B cell (primary cell): ENCODE results near the gene PSME1. TPM values are rescaled to one million over a fixed set of nuclear protein-coding genes. Genes with fewer than 3 reads are reported as not detected.

Experiments
- ATAC-seq: fragments of 200-7000 bp; cut with Tn5 transposase; one replicate; pipeline ENCODE4 v1.10.0; 2021; ENCODE audit warnings: low read depth, mild to moderate bottlenecking, moderate number of reproducible peaks, moderate library complexity
- CTCF ChIA-PET: fragments of 350-600 bp; sonication (Branson Sonifier 250); formaldehyde crosslinking; loops from one replicate; lab custom pipeline; 2021; ENCODE audit warnings: antibody characterized with exemption, inconsistent platforms; lab: Charles Lee
- POLR2A ChIA-PET: fragments of 350-600 bp; sonication (Branson Sonifier 250); formaldehyde crosslinking; loops from one replicate; lab custom pipeline; 2021; ENCODE audit warnings: antibody characterized with exemption; lab: Charles Lee
- DNase-seq: peaks from one replicate; pipeline ENCODE4 v3.0.0; 2013
- H2AFZ ChIP-seq: 2 replicates; pipeline ENCODE4 v1.6.1; 2012; ENCODE audit warnings: mild to moderate bottlenecking, low read depth, low read length; ENCODE audit not compliant: insufficient read depth, poor library complexity, severe bottlenecking
- H3K27ac ChIP-seq, 2 donors: 1 replicate in 1 of 2; 2 replicates in 1 of 2; pipeline ENCODE4 v1.5.1; 2012 to 2013; ENCODE audit warnings: low read length in 2 of 2, mild to moderate bottlenecking in 2 of 2, moderate library complexity in 1 of 2
- H3K27me3 ChIP-seq, 4 experiments: fragments of 200-600 bp in 1 of 4; sonication (generic) in 1 of 4; replicated peaks in 1 of 4; 1 replicate in 2 of 4; 2 replicates in 2 of 4; pipeline versions ENCODE4 v1.6.1 to v1.7.0; 2013 to 2016; ENCODE audit warnings: low read length in 3 of 4, mild to moderate bottlenecking in 2 of 4, mixed read lengths in 1 of 4, moderate library complexity in 1 of 4; ENCODE audit not compliant: insufficient read depth in 4 of 4, control insufficient read depth in 3 of 4; ENCODE audit errors: control extremely low read depth in 1 of 4
- H3K36me3 ChIP-seq, 2 experiments: replicated peaks in 1 of 2; 1 replicate in 1 of 2; 2 replicates in 1 of 2; pipeline versions ENCODE4 v1.6.1 to v1.7.1; 2013; ENCODE audit warnings: low read length in 1 of 2; ENCODE audit not compliant: insufficient read depth in 2 of 2, control insufficient read depth in 1 of 2; ENCODE audit errors: control extremely low read depth in 1 of 2, extremely low read depth in 1 of 2
- H3K4me1 ChIP-seq, 2 donors: fragments of 200-600 bp in 1 of 2; sonication (generic) in 1 of 2; 1 replicate in 1 of 2; 2 replicates in 1 of 2; pipeline versions ENCODE4 v1.5.1 to v1.6.1; 2013 to 2017; ENCODE audit warnings: low read length in 2 of 2; ENCODE audit not compliant: control insufficient read depth in 2 of 2, insufficient read depth in 2 of 2
- H3K4me2 ChIP-seq: replicated peaks from 2 replicates; pipeline ENCODE3; 2012; ENCODE audit warnings: mild to moderate bottlenecking, low read depth, low read length; ENCODE audit not compliant: poor library complexity, severe bottlenecking
- H3K4me3 ChIP-seq, 5 experiments: fragments of 200-600 bp in 1 of 5; sonication (generic) in 1 of 5; 1 replicate in 3 of 5; 2 replicates in 2 of 5; pipeline versions ENCODE4 v1.5.1 to v1.7.0; 2011 to 2016; ENCODE audit warnings: low read length in 4 of 5, mild to moderate bottlenecking in 4 of 5, low read depth in 2 of 5, control low read depth in 1 of 5, moderate library complexity in 1 of 5; ENCODE audit not compliant: insufficient read depth in 1 of 5; ENCODE audit errors: control extremely low read depth in 1 of 5, extremely low read depth in 1 of 5
- H3K79me2 ChIP-seq: fragments of 200-600 bp; sonication (generic); one replicate; pipeline ENCODE4 v1.6.0; 2016; ENCODE audit warnings: low read length; ENCODE audit not compliant: control insufficient read depth, insufficient read depth
- H3K9ac ChIP-seq: fragments of 200-600 bp; sonication (generic); 2 replicates; pipeline ENCODE4 v1.6.1; 2017; ENCODE audit warnings: mild to moderate bottlenecking, low read length, moderate library complexity
- H3K9me3 ChIP-seq, 3 donors: one replicate each; pipeline versions ENCODE4 v1.6.1 to v1.7.1; 2013; ENCODE audit warnings: low read length in 2 of 3; ENCODE audit not compliant: control insufficient read depth in 2 of 3, insufficient read depth in 1 of 3; ENCODE audit errors: control extremely low read depth in 1 of 3
- H4K20me1 ChIP-seq: 2 replicates; pipeline ENCODE4 v1.6.0; 2012; ENCODE audit warnings: mild to moderate bottlenecking, low read length; ENCODE audit not compliant: insufficient read depth, control insufficient read depth, poor library complexity, severe bottlenecking
- H3K27ac Mint-ChIP-seq: one replicate; pipeline ENCODE4 v1.8.0; 2021; ENCODE audit warnings: mixed read lengths
- H3K27me3 Mint-ChIP-seq: one replicate; pipeline ENCODE4 v1.8.0; 2021; ENCODE audit warnings: mixed read lengths
- H3K4me1 Mint-ChIP-seq: one replicate; pipeline ENCODE4 v1.8.0; 2021; ENCODE audit warnings: mixed read lengths
- H3K4me3 Mint-ChIP-seq: one replicate; pipeline ENCODE4 v1.8.0; 2021; ENCODE audit warnings: mixed read lengths
- H3K9me3 Mint-ChIP-seq: one replicate; pipeline ENCODE4 v1.8.0; 2022; ENCODE audit warnings: mixed read lengths; ENCODE audit not compliant: insufficient read depth
- CTCF ChIP-seq: fragments of 200-600 bp; IDR thresholded peaks from one replicate; pipeline ENCODE4 v1.8.0; 2022; ENCODE audit warnings: antibody characterized with exemption, mild to moderate bottlenecking
- EZH2 ChIP-seq: IDR thresholded peaks from 2 replicates; pipeline ENCODE4 v1.6.1; 2012; ENCODE audit warnings: borderline replicate concordance, low read depth, mild to moderate bottlenecking, moderate library complexity, low read length; ENCODE audit not compliant: insufficient read depth, poor library complexity, severe bottlenecking
- WGBS: methylation state at CpG from one replicate; pipeline ENCODE4 v1.1.5; 2013; ENCODE audit warnings: missing lambda C conversion rate; ENCODE audit not compliant: insufficient coverage; 5-methylcytosine and 5-hydroxymethylcytosine counted together
- intact Hi-C: fragments of 100-400 bp; cut with micrococcal nuclease; formaldehyde crosslinking; loops from one replicate; pipeline ENCODE4 v1.10.0; 2022
- polyA plus RNA-seq: library from polyadenylated mRNA; depleted of rRNA; stranded (reverse); fragments of >200 nt; gene quantifications from 2 replicates; pipeline ENCODE4 v1.2.3, GENCODE V29; 2012
- total RNA-seq, 2 donors: library from RNA; stranded (reverse); fragments of 120-200 nt in 1 of 2; gene quantifications; 1 replicate in 1 of 2; 2 replicates in 1 of 2; pipeline versions ENCODE4 v1.2.3 to v1.2.4, GENCODE V29; 2013 to 2022

Gene PSME1
- total and polyA plus RNA-seq, 2 donors (not counting 1 experiment from before 2014, with no cell fraction given), result 237 to 257 TPM

DNA sequence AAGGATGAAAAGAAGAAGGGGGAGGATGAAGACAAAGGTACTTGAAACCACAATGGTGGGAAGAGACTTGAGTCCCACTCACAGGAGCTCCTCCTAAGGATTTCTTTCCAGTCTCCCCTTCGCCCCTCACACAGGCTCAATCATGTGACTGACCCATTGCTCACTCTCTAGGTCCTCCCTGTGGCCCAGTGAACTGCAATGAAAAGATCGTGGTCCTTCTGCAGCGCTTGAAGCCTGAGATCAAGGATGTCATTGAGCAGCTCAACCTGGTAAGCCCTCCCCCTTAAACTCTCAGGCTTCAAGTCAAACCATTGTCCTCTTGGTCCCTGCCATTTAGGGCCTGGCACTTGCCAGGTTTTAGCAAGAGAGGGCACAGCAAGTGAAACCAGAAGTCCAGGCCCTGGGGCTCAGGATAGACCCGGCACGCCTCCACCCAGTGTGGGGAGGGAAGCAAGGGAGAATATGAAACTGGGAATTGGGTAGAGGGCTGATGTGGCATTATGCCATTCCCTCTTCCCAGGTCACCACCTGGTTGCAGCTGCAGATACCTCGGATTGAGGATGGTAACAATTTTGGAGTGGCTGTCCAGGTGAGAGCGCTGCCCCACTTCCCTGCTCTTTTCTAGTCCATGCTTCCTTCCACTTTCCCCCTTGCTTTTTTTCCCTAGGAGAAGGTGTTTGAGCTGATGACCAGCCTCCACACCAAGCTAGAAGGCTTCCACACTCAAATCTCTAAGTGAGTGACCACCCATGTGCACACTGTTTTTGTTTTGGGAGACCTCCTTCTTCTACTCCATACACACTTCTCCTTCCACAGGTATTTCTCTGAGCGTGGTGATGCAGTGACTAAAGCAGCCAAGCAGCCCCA is 1.8 kb downstream of the PSME1 start:
- TF ChIP-seq EZH2 (no peak), CTCF (no peak)
- H4K20me1 ChIP-seq, result peaks cover 16% of the 10 kb centered on the region
- H2AFZ ChIP-seq, result no peak overlapping the region
- ATAC-seq, result no peak
- H3K27ac ChIP-seq, result peak overlapping the region in 1 of 2 donors; percentile 97
- H3K4me3 ChIP-seq, result no peak overlapping the region
- no peaks in the 10 kb centered on the region for H3K27me3 Mint-ChIP-seq
- H3K79me2 ChIP-seq, result peaks cover 55% of the 10 kb centered on the region
- no peak for DNase-seq
- peaks cover 28 to 41% of the 10 kb centered on the region in 2 donors for H3K4me1 ChIP-seq
- no peaks in the 10 kb centered on the region for H3K27me3 ChIP-seq
- no peaks in the 10 kb centered on the region for H3K9me3 Mint-ChIP-seq
- no peaks in the 10 kb centered on the region for H3K9me3 ChIP-seq
- H3K27ac Mint-ChIP-seq, result peak overlapping the region; percentile 56
- H3K4me2 ChIP-seq, result peak overlapping the region; percentile 90
- intact Hi-C loops, result loop anchor here (2.0 kb wide), 1 partner anchor 57 kb away; no protein-coding TSS in a partner anchor
- WGBS, result 100% methylated on average over 4 of the region's 8 CpGs
- peak overlapping the region; percentile 92 for H3K4me3 Mint-ChIP-seq
- peaks cover 59% of the 10 kb centered on the region for H3K4me1 Mint-ChIP-seq
- no peak overlapping the region for H3K9ac ChIP-seq
- CTCF ChIA-PET, result interaction anchor here (0.7 to 4.6 kb wide), 9 partner anchors 9 to 196 kb away, joined by 3 to 43 read pairs (median 7); partner anchors contain the start of genes DCAF11, IRF9, NRL and PSME2
- H3K36me3 ChIP-seq, result peaks cover 0 to 27% of the 10 kb centered on the region in 2 experiments
- POLR2A ChIA-PET, result interaction anchor here (0.6 to 3.3 kb wide), 5 partner anchors 9 to 56 kb away, joined by 3 to 49 read pairs (median 4); partner anchors contain the start of genes DCAF11, NRL, PSME2 and RNF31
